HL-60/S4 treated with retinoic acid at 250 ng/mL for 4 days and 3 days (cell line): Measurements from ENCODE around the gene OR56B1.
"Not testable (repeated sequence)": the region's sequence is repeated elsewhere in the genome, so short reads cannot be mapped to it uniquely, and the experiment has no call there.

Source experiments
- in situ Hi-C: fragments of 300-500 bp; cut with MboI; formaldehyde crosslinking; loops from 2 replicates; pipeline ENCODE4 v1.7.0; 2022; ENCODE audit warnings: low sequenced_read_pairs

The OR56B1 gene, protein sequence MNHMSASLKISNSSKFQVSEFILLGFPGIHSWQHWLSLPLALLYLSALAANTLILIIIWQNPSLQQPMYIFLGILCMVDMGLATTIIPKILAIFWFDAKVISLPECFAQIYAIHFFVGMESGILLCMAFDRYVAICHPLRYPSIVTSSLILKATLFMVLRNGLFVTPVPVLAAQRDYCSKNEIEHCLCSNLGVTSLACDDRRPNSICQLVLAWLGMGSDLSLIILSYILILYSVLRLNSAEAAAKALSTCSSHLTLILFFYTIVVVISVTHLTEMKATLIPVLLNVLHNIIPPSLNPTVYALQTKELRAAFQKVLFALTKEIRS

DNA sequence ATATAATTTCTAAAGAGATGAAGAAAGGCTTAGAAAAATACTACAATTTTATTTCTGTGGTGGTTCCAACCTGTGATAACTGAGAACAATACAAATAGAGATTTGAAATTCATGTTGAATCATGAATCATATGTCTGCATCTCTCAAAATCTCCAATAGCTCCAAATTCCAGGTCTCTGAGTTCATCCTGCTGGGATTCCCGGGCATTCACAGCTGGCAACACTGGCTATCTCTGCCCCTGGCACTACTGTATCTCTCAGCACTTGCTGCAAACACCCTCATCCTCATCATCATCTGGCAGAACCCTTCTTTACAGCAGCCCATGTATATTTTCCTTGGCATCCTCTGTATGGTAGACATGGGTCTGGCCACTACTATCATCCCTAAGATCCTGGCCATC lies at the start of gene OR56B1:
Gene OR56B1, plus strand, starts transcription at position 53 of the 400 bp plus-strand sequence. Its CDS starts 69 bp downstream, at position 122.
- in situ Hi-C loops: no loop called here

DNA sequence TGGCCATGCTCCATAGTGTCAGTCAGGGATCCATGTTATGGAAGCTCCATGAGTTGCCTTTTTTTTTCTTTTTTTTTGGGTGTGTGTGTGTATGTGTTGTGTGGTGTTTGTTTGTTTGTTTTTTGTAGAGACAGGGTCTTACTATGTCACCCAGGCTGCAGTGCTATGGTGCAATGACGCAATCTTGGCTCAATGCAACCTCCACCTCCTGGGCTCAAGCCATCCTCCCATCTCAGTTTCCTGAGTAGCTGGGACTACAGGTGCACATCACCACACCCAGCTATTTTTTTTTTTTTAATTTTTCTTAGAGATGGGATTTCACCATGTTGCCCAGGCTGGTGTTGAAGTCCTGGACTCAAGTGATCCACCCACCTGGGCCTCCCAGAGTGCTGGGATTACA lies 47.8 kb upstream of the OR56B1 start:
- in situ Hi-C loops: no loop called here

DNA sequence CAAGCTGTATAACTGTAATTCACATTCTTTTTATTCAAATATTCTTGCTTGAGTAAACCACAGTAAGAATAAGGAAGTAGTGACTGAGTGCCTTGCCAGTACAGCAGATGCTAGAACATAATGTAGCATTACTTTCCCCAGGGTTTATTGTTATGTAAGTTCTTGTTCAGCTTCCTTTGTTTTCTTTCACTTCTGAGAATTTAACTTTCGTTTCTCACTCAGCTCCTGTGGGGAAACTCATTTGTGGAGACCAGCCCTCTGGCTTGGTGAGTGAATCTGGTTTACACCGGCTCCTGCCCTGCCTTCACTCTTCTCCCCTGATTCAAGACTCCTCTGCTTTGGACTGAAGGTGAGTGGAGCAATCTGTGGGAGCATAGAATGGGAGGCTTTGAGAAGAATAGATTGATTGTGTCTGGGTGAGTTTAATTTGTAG lies 46.7 kb upstream of the OR56B1 start, which contains the start of gene TRIM22:
Gene TRIM22, plus strand, starts transcription at position 240 of the 433 bp plus-strand sequence. CDS start 6,443 bp downstream, outside the sequence.
- in situ Hi-C loops: no loop called here

DNA sequence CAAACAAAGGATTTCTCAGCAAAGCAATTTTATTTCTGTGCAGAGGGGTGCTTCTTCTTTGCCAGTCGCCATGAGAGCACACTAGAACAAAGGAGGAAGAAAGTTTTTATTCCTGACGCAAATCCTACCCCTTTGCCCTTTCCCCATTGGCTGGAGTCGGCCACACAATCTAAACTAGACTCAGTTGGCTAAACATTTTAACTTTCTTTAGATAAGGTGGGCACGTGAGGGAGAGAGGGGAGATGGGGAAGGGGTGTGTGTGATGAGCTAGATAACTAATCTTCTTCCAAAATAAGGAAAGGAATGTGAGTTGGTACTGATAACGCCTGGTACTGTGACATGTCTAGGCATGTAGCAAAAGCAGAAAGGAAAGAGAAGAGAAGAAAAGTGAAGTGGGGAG lies 46.0 kb upstream of the OR56B1 start:
- in situ Hi-C loops: no loop called here

DNA sequence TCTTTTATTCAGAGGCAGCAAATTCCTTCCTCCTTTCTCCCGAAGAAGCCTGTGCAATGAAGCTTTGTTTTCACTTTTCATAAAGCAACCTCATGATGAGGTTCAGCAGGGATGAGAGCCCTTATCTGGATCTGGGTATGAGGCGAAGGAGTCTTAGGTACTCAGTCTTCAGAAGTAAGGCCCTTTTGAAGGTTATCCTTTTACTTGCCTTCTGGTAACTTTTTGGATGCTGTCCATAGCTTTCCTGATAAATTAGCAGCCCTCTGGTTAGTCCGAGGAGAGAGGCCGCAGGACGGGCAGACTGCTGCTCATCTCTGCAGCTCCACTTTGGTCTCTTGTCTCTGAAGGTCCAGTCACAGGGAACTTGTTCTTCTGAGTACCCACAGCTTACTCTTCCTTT lies 45.5 kb upstream of the OR56B1 start:
- in situ Hi-C loops: no loop called here

DNA sequence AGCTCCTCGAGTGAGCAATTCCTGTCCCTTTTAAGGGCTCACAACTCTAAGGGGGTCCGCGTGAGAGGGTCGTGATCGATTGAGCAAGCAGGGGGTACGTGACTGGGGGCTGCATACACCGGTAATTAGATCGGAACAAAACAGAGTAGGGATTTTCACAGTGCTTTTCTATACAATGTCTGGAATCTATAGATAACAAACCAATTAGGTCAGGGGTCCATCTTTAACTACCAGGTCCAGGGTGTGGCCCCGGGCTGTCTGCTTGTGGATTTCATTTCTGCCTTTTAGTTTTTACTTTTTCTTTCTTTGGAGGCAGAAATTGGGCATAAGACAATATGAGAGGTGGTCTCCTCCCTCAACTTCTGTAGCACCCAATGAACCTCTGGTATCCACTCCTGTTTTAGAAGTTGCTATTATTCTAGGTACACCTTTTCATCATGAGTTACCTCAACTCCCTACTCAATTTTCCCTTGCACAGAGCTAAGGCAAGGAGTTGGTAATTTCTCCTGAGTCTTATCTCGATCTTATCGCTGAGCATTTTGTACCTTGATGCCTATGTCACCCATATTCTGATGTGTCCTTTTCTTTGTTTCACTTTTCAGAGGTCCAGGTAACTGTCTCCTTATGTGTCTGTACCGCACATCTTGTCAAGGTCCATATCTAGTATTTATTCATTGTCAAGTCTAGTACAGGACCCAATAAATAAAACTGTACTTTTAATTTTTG lies 44.8 kb upstream of the OR56B1 start:
- in situ Hi-C loops: not testable (repeated sequence)

DNA sequence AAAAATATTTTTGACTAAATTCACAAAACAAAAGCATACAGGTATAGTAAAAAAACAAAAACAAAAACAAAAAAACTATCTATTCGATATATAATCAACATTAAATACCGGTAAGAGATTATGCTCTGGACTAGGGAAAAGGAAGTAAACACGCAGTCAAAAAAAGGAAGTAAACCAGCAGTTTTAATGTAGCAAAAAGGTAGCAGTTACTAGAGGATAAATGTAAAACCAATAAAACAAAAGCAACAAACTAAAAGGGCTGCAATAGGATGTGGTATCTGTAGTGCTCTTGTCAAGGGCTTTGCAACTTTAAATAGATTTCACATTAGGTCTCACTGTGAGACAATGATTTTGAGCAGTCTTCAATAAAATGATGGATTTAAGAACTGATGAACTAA lies 44.3 kb upstream of the OR56B1 start:
- in situ Hi-C loops: no loop called here

DNA sequence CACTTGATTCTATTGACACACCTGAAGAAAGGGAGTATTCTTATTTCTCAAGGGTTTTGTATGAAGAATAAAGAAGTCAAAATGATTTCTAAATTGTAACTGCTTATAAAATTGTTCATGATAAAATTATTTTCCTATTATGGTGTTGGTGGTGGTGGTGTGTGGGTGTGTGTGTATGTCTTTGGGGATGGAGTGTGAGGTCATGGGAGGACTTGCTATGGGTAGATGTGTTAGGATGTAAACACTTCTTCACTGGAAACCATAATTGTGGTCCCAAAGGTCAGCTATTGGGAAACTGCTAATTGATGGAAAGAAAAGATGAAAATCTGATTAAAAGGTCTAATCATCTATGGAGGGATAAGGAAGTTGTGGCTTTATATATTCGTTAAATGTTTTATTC lies 41.6 kb upstream of the OR56B1 start:
- in situ Hi-C loops: no loop called here

DNA sequence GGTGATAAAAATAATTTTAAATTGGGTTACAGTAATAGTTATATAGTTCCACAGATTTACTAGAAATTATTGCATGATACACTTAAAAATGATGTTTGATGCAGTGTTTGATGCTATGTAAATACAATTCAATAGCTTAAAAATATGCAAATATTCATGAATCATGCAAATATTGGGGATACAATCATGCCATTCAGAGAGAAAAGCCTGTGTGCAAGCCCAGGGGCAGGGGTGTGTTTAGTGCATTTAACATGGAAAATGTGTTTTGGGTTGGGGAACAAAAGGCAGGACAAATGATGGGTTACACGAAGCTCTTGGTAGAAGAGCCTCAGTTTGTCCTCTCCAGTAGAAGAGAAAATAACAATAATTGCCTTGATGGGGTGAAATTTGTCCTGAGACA lies 40.7 kb upstream of the OR56B1 start:
- in situ Hi-C loops: no loop called here

DNA sequence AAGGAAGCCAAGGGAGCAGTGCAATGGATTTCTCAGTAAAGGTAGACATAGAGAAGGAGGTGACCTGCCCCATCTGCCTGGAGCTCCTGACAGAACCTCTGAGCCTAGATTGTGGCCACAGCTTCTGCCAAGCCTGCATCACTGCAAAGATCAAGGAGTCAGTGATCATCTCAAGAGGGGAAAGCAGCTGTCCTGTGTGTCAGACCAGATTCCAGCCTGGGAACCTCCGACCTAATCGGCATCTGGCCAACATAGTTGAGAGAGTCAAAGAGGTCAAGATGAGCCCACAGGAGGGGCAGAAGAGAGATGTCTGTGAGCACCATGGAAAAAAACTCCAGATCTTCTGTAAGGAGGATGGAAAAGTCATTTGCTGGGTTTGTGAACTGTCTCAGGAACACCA lies 40.0 kb upstream of the OR56B1 start:
- in situ Hi-C loops: no loop called here

DNA sequence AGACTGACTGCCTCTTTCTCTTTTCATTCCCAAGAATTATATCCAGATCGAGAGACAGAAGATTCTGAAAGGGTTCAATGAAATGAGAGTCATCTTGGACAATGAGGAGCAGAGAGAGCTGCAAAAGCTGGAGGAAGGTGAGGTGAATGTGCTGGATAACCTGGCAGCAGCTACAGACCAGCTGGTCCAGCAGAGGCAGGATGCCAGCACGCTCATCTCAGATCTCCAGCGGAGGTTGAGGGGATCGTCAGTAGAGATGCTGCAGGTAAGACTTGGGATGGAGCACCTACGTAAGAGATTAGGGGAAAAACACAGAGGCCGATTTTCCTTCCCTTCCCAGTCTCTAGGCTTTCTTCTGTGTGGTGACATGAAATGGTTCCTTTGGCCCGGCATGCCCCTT lies 38.0 kb upstream of the OR56B1 start:
- in situ Hi-C loops: no loop called here

DNA sequence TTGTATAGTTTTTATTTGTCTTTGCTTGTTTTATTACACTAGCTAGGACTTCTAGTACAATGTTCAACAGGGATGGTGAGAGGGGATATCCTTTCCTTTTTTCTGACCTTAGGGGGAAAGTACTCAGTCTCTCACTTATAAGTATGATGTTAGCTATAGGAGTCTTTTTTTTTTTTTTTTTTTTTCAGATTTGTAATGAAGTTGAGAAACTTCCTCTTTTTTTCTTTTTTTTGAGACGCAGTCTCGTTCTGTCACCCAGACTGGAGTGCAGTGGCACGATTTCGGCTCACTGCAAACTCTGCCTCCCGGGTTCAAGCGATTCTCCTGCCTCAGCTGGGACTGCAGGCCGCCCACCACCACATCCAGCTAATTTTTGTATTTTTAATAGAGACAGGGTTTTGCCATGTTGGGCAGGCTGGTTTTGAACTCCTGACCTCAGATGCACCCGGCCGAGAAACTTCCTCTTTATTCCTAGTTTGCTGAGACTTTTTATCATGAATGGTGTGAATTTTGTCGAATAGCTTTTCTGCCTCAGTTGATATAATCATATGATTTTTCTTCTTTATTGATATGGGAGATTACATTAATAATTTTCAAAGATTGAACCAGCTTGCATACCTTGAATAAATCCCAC lies 35.7 kb upstream of the OR56B1 start:
- in situ Hi-C loops: no loop called here

DNA sequence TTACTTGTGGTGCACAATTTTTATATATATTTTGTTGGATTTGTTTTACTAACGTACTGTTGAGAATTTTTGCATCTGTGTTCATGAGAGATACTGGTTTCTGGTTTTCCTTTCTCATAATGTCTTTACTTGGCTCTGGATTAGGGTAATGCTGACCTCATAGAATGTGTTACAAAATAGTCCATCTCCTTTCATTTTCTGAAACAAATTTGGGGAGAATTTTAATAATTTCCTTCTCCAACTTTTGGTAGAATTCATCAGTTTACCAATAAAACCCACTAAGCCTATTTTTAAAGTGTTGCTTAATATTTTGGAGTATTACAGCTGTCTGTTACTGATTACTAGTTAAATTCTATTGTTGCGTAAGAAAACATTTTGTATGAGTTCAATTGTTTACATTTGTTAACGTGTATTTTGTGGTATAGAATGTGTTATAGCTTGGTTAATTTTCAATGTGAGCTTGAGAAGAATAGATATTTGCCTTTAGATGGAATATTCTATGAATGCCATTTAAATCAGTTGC lies 35.1 kb upstream of the OR56B1 start:
- in situ Hi-C loops: no loop called here

DNA sequence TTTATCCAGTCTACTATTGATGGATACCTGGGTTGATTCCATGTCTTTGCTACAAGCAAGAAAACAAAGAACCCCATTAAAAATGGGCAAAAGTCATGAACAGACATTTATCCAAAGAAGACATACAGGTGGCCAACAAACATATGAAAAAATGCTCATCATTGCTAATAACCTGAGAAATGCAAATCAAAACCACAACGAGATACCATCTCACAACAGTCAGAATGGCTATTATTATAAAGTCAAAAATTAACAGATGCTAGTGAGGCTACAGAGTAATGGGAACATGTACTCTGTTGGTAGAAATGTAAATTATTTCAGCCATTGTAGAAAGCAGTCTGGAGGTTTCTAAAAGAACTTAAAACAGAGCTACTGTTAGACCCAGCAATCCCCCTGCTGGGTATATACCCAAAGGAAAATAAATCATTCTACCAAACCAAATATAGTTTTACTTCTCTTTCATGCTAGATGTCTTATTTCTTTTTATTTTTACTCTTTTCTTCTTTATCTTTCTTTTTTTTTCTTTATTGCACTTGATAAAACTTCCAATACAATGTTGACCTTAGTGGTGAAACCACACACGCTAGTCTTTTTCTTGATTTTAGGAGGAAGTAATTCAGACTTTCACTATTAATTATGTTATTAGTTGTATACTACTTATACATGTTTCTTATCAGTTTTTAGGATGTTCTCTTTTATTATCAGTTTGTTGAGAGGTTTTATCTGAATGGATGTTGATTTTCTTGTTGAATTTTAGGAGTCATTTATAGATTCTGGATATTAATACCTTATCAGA lies 32.3 kb upstream of the OR56B1 start:
- in situ Hi-C loops: no loop called here

DNA sequence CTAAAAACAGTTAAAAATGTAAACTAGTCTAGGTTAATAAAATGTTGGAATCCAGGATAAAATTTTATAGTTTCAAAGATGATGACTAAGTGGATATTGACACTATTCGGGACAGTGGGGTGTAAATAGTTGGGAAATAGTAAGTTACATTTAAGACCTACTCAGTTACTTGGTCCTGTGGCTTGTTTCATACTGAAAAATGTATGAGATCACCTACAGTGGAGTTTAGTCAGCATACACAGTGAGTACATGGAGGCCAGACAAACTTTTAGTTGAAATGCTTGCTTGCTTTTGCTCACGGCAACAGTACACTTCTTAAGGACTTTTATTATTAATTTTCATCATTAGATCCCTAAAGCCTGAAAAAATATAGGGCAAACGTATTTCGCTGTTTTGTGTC lies 30.6 kb upstream of the OR56B1 start:
- in situ Hi-C loops: no loop called here

DNA sequence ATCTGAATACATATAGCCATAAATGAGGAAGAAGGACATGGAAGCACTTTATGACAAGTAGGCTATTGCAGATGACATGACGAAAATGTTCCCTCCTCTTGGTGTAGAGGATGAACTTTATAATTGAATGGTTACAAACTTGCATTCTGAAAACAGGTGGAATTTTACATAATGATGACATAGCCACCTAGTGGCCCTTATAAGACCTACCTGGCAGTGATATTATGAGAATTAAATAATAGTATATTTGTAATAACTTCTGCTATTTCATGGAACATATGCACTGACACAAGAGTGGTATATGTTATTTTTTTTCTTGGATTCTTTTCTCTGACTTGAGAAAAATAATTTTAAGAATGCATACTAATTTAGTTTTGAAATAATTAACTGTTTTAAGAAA lies 23.7 kb upstream of the OR56B1 start:
- in situ Hi-C loops: no loop called here

DNA sequence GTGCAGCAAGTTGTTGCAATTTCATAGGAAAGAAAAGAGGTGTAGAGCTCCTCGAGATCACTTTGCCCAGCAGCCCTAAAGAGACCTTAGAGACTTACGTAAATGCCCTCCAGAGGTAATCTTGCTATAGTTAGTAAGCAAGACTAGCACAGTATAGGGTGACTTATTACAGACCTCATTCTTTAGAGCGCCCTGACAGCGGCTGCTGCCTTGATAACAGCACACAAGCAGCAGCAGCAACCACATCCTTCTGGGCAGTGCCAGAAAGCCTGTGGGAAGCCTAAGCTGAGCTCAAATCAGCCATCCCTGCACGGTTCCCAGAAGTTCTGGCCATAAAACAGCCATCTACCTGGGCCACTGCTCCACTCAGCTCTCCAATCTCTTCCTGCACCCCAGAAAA lies 22.6 kb upstream of the OR56B1 start:
- in situ Hi-C loops: no loop called here

DNA sequence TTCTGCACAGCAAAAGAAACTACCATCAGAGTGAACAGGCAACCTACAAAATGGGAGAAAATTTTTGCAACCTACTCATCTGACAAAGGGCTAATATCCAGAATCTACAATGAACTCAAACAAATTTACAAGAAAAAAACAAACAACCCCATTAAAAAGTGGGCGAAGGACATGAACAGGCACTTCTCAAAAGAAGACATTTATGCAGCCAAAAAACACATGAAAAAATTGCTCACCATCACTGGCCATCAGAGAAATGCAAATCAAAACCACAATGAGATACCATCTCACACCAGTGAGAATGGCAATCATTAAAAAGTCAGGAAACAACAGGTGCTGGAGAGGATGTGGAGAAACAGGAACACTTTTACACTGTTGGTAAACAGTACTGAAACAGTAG lies 19.7 kb upstream of the OR56B1 start:
- in situ Hi-C loops: not testable (repeated sequence)

DNA sequence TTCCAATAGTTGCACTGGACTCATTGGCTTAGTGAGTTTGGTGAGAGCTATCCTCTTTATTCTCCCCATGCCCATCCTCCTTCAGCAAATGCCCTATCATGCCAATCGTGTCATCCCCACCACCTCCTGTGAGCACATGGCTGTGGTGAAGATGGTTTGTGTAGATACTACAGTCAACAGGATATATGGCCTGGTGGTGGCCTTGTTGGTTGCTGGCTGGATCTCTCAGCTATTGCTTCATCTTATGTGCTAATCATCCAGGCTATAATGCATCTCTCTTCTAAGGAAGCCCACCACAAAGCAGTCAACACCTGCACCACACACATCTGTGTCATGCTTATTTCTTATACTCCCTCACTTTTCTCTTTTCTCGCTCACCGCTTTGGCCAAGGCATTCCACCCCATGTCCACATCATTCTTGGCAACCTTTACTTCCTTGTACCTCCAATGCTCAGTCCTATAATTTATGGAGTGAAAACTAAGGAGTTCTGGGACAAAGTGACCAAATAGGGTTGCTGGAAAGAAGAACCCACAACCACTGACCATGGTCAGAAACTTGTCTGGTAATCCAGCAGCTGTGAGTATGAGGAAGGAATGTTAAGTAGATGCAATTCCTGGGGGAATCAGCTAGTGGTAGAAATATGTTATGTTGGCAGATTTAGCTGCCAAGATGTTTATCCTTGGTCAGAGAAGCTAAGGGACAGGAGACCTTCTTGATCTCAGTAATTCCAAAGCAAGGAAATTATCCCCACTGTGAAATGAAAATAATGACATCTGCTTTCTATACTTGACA lies 16.3 kb upstream of the OR56B1 start:
- in situ Hi-C loops: no loop called here

DNA sequence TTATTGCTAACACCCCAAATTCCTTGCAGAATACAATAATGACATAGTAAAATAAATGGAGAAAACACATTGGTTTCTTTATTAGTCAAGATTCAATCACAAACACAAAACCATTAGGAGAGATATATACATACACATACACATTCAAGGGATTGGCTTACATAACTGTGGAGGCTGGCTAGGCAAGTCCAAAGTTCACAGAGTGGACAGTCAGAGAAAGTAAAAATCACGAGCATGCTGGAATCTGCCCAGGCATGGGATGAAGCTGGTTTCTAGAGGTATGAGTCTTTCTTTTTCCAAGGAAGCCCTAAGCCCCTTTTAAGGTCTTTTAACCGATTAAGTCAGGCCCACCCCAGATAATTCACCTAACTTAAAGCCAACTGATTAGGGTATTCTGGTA lies 13.6 kb upstream of the OR56B1 start:
- in situ Hi-C loops: no loop called here
